Measurements from ENCODE around the gene EBF3.

Gene EBF3

DNA sequence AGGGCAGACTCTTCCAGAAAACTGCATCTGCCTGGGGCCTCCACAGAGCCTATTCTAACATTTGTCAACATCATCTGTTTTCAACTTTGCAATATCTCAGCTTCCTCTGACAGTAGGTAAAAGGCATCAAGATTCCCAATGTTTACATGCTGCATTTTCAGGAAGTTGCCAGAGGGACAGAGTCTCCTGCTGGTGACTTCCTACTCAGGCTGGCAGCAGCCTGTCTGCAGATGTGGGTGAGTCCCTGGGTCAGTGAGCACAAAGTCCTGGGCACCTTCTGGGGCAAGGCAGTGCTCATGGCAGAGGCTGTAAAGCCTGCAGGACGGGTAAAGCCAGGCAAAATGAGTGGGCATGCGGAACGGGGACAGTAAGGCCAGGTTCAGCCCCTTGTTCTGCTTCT, 69.4 kb downstream of the EBF3 start:
- DNase-seq (ENCODE audit: extremely low spot score) = no peak
- TF ChIP-seq CTCF (IDR thresholded peaks at IDR 0.05; ENCODE audit: control extremely low read depth, extremely low read depth, low read depth, missing control alignments) = no peak
- POLR2A ChIA-PET = no interaction called here
- CTCF ChIA-PET = interaction anchor here (1.6 kb wide), 1 partner anchor 15 kb away, joined by 3 read pairs; no protein-coding TSS in a partner anchor

- TF ChIP-seq CTCF (IDR thresholded peaks at IDR 0.05; ENCODE audit: control extremely low read depth, extremely low read depth, low read depth, missing control alignments) = no peak
- ChIA-PET CTCF (interaction anchor here (1.4 kb wide), 1 partner anchor 17 kb away, joined by 3 read pairs; no protein-coding TSS in a partner anchor), POLR2A (no interaction called here)
- DNase-seq (ENCODE audit: extremely low spot score) = no peak
These were observed 70.7 kb downstream of the EBF3 start for GRCh38 chr10:129893104-129894089.

- DNase-seq (ENCODE audit: extremely low spot score) = no peak
- ChIA-PET CTCF (interaction anchor here (1.4 kb wide), 1 partner anchor 16 kb away, joined by 3 read pairs; no protein-coding TSS in a partner anchor), POLR2A (no interaction called here)
- no peak for TF ChIP-seq CTCF (IDR thresholded peaks at IDR 0.05; ENCODE audit: control extremely low read depth, extremely low read depth, low read depth, missing control alignments)
These were observed 71.5 kb downstream of the EBF3 start for GRCh38 chr10:129892548-129893052.

- no peak for DNase-seq (ENCODE audit: extremely low spot score)
- POLR2A ChIA-PET = no interaction called here
- CTCF ChIA-PET = interaction anchor here (1.2 kb wide), 1 partner anchor 236 kb away, joined by 4 read pairs; no protein-coding TSS in a partner anchor
- TF ChIP-seq CTCF (IDR thresholded peaks at IDR 0.05; ENCODE audit: control extremely low read depth, extremely low read depth, low read depth, missing control alignments) = no peak
These were observed 72.3 kb downstream of the EBF3 start for GRCh38 chr10:129891806-129892205.

DNA sequence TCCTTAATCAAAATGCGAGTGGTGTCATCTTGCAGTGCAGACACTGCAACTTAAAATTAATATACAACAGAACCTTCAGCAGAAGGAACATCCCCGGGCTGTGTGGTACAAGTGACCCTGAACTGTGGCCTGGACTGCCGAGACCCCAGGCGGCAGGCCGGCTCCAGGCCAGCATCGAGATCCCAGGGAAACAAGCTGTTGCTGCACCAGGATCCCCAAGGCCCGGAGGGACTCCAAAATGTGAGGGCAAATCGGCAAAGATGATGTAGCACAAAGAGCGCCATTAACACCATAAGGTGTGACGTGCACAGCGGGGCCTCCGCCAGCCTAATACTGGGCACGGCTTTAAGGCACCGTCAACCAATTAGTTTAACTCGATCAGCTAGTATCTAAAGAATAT, 73.9 kb downstream of the EBF3 start:
- DNase-seq (ENCODE audit: extremely low spot score) = no peak
- TF ChIP-seq CTCF (IDR thresholded peaks at IDR 0.05; ENCODE audit: control extremely low read depth, extremely low read depth, low read depth, missing control alignments) = no peak
- CTCF ChIA-PET = interaction anchor here (1.7 to 4.7 kb wide), 2 partner anchors 12 to 237 kb away, joined by 7 to 24 read pairs; no protein-coding TSS in a partner anchor
- POLR2A ChIA-PET = no interaction called here

GRCh38 chr10:129888784-129889616, 75.1 kb downstream of the EBF3 start:
- TF ChIP-seq CTCF (IDR thresholded peaks at IDR 0.05; ENCODE audit: control extremely low read depth, extremely low read depth, low read depth, missing control alignments) = peak; percentile 47
- peak; percentile 74 for DNase-seq (ENCODE audit: extremely low spot score)
- ChIA-PET POLR2A (no interaction called here), CTCF (interaction anchor here (0.8 to 4.7 kb wide), 6 partner anchors 10 to 291 kb away, joined by 3 to 24 read pairs (median 4); no protein-coding TSS in a partner anchor)
